ENCODE results near the gene TSPAN18.

- TF ChIP-seq EZH2 (optimal IDR thresholded peaks at IDR 0.05; ENCODE audit: low read depth, low read length) (no peak), EZH2phosphoT487 (IDR thresholded peaks at IDR 0.05; ENCODE audit: low read length) (no peak)
- TF ChIP-seq, protein P1, sequence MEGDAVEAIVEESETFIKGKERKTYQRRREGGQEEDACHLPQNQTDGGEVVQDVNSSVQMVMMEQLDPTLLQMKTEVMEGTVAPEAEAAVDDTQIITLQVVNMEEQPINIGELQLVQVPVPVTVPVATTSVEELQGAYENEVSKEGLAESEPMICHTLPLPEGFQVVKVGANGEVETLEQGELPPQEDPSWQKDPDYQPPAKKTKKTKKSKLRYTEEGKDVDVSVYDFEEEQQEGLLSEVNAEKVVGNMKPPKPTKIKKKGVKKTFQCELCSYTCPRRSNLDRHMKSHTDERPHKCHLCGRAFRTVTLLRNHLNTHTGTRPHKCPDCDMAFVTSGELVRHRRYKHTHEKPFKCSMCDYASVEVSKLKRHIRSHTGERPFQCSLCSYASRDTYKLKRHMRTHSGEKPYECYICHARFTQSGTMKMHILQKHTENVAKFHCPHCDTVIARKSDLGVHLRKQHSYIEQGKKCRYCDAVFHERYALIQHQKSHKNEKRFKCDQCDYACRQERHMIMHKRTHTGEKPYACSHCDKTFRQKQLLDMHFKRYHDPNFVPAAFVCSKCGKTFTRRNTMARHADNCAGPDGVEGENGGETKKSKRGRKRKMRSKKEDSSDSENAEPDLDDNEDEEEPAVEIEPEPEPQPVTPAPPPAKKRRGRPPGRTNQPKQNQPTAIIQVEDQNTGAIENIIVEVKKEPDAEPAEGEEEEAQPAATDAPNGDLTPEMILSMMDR (IDR thresholded peaks at IDR 0.05; ENCODE audit: low read length): no peak
These were observed 26.0 kb downstream of the TSPAN18 start for GRCh38 chr11:44752713-44753112.
